HG03139 (cell line): ENCODE measurements around the gene CEP70.
"Not testable (repeated sequence)": the region's sequence is repeated elsewhere in the genome, so short reads cannot be mapped to it uniquely, and the experiment has no call there.

Experiments
- ATAC-seq: cut with Tn5 transposase; IDR thresholded peaks from one replicate; pipeline ENCODE4 v1.9.1; 2021; ENCODE audit not compliant: unreplicated experiment

The CEP70 gene

DNA sequence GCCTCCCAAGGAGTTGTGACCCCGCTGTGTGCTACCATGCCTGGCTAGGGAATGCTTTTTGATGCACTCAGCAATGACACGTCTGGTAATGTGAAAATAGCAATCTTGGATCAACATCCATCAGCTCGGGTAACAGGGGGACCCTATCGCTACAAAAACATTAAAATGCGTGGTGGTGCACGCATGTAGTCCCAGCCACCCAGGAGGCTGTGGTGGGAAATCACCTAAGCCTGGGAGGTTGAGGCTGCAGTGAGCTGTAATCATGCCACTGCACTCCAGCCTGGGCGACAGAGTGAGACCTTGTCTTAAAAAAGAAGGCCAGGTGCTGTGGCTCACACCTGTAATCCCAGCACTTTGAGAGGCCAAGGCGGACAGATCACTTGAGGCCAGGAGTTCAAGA, 140.1 kb downstream of the CEP70 start:
- not testable (repeated sequence) for ATAC-seq

DNA sequence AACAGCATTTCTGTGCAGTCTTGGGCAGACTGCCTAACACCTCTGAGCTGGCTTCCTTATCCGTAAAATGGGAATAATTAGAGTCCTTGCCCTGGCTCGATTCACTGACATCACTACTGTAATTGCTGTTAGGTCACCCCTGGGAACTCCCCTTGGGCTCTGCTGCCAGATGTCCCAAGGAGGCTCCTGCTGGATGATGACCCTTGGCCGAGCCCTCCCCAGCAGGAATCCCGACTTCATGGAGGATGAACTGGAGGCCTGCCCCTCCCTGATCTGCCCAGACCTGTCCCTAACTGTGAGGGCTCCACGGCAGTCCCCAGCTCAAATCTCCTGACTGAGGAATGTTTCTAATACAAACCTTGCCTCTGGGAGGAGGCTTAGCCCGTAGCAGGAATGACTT, 141.6 kb downstream of the CEP70 start:
- ATAC-seq, result no peak

DNA sequence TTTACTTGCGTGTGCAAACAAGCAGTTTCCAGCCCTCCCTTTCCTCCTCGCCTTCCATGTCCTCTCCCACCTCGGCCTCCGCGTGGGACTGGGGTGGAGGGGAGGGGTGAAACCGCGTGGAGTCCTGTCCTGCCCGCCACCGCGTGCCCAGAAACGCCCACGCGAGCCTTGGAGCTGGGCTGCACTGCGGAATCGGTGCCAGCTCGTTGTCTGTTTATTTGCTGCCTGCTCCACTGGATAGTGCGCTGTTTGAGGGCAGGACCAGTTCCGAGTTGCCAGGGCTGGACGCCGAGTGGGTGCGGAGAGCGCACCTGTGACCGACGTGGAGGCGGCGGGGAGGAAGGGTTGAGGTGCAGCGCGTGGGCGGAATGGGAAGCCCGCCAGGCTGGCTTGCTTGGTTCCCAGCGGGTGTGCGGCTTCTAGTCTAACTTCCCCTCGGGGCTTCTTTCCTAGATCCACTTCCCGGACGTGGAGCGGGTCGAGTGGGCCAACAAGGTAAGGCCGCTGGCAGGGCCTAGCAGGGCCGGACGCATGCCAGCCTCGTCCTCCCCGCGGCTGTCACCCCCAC, 142.4 kb downstream of the CEP70 start:
- ATAC-seq, result no peak

GRCh38 chr3:138450704-138451424, 143.2 kb downstream of the CEP70 start:
- no peak for ATAC-seq

DNA sequence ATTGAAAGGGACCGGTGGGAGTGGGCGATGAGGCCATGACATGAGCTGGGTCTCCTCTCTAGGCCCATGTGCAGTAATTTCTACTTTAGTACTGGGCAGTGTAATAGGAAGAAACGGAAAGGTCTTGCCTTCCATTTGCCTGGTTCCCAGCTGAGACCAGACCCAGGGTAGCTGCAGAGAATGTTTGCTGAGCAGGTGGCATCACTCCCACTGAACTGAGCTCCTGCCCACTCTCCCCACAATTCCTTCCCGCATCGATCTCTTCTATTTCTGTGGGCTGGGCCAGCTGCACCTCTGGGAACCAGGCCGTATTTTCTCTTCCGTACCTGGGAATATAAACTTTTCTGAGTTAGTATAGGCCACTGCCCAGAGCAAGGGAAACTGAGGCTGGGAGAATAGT, 143.9 kb downstream of the CEP70 start:
- ATAC-seq, result no peak

DNA sequence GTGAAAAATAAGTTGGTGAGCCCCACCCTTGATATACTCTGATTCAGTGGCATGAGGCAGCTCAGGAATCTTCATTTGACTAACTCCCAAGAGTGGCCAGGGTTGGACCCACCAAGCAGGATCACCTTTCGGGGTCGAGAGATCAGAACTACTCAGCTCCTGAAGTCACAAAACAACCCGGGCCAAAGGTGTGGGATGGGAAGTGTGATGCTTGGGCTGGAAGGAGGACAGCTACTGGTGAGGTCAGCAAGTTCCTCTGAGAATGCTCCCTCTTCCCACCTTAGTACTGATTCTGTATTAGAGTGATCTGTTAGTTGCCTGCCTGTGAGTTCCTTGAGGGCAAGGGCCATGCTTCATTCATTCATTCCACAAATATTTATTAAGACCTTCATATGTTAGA, 144.6 kb downstream of the CEP70 start:
- no peak for ATAC-seq

- no peak for ATAC-seq
These were observed 145.4 kb downstream of the CEP70 start for GRCh38 chr3:138448631-138449030.

GRCh38 chr3:138445654-138446053, 148.4 kb downstream of the CEP70 start:
- ATAC-seq, result no peak

GRCh38 chr3:138445236-138445635, 148.8 kb downstream of the CEP70 start:
- ATAC-seq, result no peak
